IMR-90 (cell line): ENCODE measurements around the gene DYNLT2B.

Experiments used
- BHLHE40 ChIP-seq: fragments of 150-350 bp; IDR thresholded peaks from 2 replicates; pipeline ENCODE4 v1.6.1; 2016; ENCODE audit warnings: mild to moderate bottlenecking, low read depth, low read length
- CEBPB ChIP-seq: IDR thresholded peaks from 2 replicates; pipeline ENCODE4 v1.6.1; 2012; ENCODE audit warnings: low read depth, low read length, improper control_type of control experiment
- CTCF ChIP-seq: conservative IDR thresholded peaks from 2 replicates; pipeline ENCODE4 v1.5.1; 2012; ENCODE audit warnings: mild to moderate bottlenecking, low read depth, low read length, improper control_type of control experiment
- FOS ChIP-seq: fragments of 150-350 bp; IDR thresholded peaks from 2 replicates; pipeline ENCODE4 v1.6.1; 2016; ENCODE audit warnings: low read depth, low read length
- MXI1 ChIP-seq: IDR thresholded peaks from 2 replicates; pipeline ENCODE4 v1.6.1; 2012; ENCODE audit warnings: low read depth, mild to moderate bottlenecking, low read length, moderate library complexity, borderline replicate concordance
- POLR2A ChIP-seq: IDR thresholded peaks from 2 replicates; pipeline ENCODE4 v1.6.1; 2012; ENCODE audit warnings: mild to moderate bottlenecking, low read depth, low read length
- RCOR1 ChIP-seq: IDR thresholded peaks from 2 replicates; pipeline ENCODE4 v1.6.1; 2012; ENCODE audit warnings: mild to moderate bottlenecking, low read length, improper control_type of control experiment; ENCODE audit not compliant: insufficient replicate concordance
- RFX5 ChIP-seq: IDR thresholded peaks from 2 replicates; pipeline ENCODE4 v1.8.0; 2012; ENCODE audit warnings: low read depth, mild to moderate bottlenecking, low read length, moderate library complexity
- SMC3 ChIP-seq: fragments of 150-350 bp; IDR thresholded peaks from 2 replicates; pipeline ENCODE4 v1.6.1; 2016; ENCODE audit warnings: low read depth, mild to moderate bottlenecking, antibody characterized with exemption, low read length, moderate library complexity

GRCh38 chr3:196360586-196360985, 42.5 kb upstream of the DYNLT2B start:
- TF ChIP-seq CTCF (no peak), RCOR1 (no peak), FOS (no peak), POLR2A (no peak), RFX5 (no peak), BHLHE40 (no peak), SMC3 (no peak), MXI1 (no peak), CEBPB (no peak)
